Muscle layer of duodenum (tissue), 2 donors: ENCODE measurements around the gene DYNLT2.

Experiments used
- H3K27ac ChIP-seq: one replicate; pipeline ENCODE4 v1.7.0; 2013; ENCODE audit warnings: mild to moderate bottlenecking, low read length
- H3K27me3 ChIP-seq: one replicate; pipeline ENCODE4 v1.7.0; 2013; ENCODE audit warnings: low read depth, mild to moderate bottlenecking, control low read depth, low read length
- H3K36me3 ChIP-seq, 2 donors: one replicate each; pipeline ENCODE4 v1.7.0; 2013; ENCODE audit warnings: low read length in 2 of 2, control low read depth in 1 of 2, mild to moderate bottlenecking in 1 of 2; ENCODE audit not compliant: insufficient read depth in 2 of 2, control insufficient read depth in 1 of 2
- H3K4me1 ChIP-seq, 2 donors: one replicate each; pipeline ENCODE4 v1.7.0; 2013; ENCODE audit warnings: low read length in 2 of 2, mild to moderate bottlenecking in 2 of 2, control low read depth in 1 of 2, moderate library complexity in 1 of 2; ENCODE audit not compliant: insufficient read depth in 2 of 2, control insufficient read depth in 1 of 2
- H3K4me3 ChIP-seq, 2 donors: one replicate each; pipeline ENCODE4 v1.7.0; 2013; ENCODE audit warnings: low read length in 2 of 2, low read depth in 1 of 2, mild to moderate bottlenecking in 1 of 2
- H3K9me3 ChIP-seq, 2 donors: one replicate each; pipeline ENCODE4 v1.7.0; 2013; ENCODE audit warnings: low read length in 2 of 2, control low read depth in 1 of 2, mild to moderate bottlenecking in 1 of 2; ENCODE audit not compliant: control insufficient read depth in 1 of 2
- donor health status: healthy.

The DYNLT2 gene

DNA sequence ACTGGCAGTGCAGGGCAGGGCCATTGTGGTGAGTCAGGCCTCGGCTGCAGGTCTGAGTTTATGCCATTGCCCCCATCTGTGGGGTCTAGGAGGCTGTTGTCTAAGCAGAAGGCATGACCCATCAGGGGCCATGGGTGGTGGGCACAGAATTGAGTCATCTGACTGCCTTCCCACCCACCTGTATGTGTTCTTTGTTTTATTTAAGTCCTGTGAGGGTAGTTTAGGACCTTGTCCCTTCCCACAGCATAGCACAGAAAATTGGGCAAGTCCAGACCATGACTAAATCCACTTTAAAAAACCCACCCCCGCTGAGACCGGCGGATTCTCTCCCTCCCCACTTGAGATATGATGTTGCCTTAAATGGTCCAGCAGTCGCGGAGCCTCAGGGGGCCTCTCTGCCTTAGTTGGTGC lies 40.4 kb upstream of the DYNLT2 start:
- no peaks in the 10 kb centered on the region for H3K36me3 ChIP-seq
- H3K4me3 ChIP-seq: no peak overlapping the region
- H3K27me3 ChIP-seq: no peaks in the 10 kb centered on the region
- no peak overlapping the region for H3K27ac ChIP-seq
- H3K9me3 ChIP-seq: no peaks in the 10 kb centered on the region
- H3K4me1 ChIP-seq: peaks cover 0 to 17% of the 10 kb centered on the region in 2 donors

DNA sequence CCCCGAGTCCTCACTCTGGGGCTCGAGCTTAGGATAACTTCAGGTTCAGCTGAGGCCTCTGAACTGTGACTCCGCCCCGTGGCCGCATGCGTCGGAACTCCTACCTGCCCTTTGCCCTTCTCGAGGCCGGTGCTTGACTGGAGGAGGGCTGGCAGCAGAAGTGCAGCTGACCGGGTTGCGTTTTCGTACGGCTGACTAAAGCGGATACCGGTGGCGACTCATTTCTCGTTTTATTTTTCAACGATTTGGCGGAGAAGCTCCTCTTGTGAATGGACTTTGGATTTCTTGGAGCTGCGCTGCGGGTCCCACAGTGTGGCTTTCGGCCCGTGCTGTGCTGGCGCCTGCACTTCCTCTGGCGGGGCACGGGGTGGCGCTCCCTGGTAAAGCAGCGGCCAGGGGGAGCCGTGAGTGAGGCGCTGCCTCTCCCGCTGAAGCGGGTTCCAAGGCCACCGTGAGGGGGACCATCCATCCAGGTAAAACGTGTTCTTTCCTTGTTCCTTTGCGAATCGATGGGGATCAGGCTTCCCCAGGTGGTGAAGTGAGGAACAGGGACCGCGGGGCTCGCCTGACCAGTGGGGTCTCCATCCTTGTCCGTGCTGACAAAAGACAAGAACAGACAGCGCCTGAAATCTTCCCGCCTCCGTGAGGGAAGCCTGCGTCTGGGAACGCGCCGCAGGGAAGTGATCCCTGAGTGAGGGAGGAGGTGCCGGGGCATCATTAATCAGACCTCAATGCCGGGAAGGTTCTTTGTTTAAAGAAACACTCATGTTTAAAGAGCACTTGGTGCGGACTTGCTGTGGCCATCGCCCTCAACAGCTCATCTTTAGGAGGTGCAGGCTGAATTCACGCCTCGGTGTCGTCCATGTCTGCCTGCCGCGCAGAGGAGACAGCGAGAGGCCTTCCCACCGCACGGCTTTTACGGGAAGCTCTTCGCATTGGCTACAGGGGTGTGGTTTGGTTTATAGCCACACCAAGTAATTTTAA lies 38.9 kb upstream of the DYNLT2 start:
- Histone ChIP-seq H3K36me3 (no peaks in the 10 kb centered on the region), H3K27ac (no peak overlapping the region), H3K4me1 (peaks cover 0 to 17% of the 10 kb centered on the region in 2 donors), H3K4me3 (peak overlapping the region; percentile 68 to 74), H3K9me3 (no peaks in the 10 kb centered on the region), H3K27me3 (no peaks in the 10 kb centered on the region)

DNA sequence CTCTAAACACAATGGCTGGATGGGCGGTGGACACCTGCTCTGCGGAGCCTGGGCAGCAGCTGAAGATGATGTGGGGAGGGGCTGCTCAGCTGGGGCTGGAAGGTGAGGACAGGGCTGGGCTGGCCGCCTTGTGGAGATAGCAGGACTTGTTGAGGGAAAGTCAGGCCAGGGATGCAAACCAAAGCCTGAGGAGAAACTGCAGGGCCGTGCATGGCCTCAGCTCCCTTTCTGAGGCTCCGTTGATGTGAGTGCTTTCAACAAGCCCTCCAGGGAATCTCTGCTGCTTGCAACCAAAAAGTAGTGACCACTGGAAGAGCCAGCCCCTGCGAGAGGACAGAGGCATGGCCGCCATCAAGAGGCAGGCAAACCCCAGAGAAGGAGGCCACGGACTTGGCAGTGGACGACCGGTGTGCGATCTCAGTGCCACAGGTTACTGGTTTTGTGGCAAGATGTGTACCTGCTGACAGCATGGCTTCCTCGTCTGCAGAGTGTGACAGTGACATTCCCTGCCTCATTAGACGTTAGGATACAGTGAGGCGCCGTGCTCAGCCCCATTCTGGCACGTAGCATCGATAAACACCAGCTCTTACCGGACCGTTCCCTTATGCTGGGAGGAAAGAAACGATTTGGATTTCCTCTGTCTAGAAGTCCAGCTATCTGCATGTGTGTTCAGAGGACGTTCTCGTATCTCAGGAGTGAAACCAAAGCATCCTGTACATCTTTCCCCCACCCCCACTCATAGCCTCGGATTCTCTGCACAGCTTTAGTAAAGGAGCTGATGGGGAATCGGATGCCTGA lies 38.0 kb upstream of the DYNLT2 start:
- Histone ChIP-seq H3K9me3 (no peaks in the 10 kb centered on the region), H3K4me1 (peaks cover 0 to 17% of the 10 kb centered on the region in 2 donors), H3K36me3 (no peaks in the 10 kb centered on the region), H3K27ac (no peak overlapping the region), H3K4me3 (peak overlapping the region; percentile 68 to 74), H3K27me3 (no peaks in the 10 kb centered on the region)

DNA sequence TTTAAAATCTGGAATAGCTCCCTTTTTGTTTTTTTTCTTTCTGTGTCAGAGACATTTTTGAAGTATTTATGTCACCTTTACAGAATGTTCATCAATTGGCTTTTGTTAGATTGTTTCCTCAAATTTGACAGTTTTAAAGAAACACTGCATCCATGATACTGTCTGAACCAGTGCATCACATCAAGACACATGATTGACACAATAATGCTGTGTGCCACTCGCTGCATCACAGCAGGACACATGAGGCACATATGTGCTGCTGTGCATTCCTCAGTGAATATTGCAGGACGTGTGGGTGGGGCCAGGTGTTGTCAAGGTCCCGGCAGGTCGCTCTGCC lies 37.4 kb upstream of the DYNLT2 start:
- H3K4me3 ChIP-seq: no peak overlapping the region
- H3K36me3 ChIP-seq: no peaks in the 10 kb centered on the region
- H3K9me3 ChIP-seq: no peaks in the 10 kb centered on the region
- no peak overlapping the region for H3K27ac ChIP-seq
- no peaks in the 10 kb centered on the region for H3K27me3 ChIP-seq
- peaks cover 0 to 17% of the 10 kb centered on the region in 2 donors for H3K4me1 ChIP-seq

DNA sequence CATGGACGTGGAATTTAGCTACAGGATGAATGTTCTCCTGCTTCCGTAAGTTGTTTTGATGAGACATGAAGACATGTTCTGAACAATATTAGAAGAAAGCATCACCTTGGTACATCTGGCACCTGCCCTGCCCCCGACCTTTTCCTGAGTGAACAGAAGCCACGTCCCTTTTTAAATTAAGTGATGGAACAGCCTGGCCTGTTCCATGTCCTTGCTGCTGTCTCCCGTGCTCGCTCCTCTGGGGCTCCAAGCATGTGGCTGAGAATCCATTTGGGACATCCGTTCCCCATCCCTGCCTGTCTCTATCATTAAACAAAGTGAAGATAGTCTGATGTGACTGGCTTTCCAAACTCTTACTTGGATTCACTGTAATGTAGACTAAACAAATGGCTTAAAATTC lies 36.4 kb upstream of the DYNLT2 start:
- Histone ChIP-seq H3K4me1 (peaks cover 0 to 17% of the 10 kb centered on the region in 2 donors), H3K27ac (no peak overlapping the region), H3K36me3 (no peaks in the 10 kb centered on the region), H3K9me3 (no peaks in the 10 kb centered on the region), H3K4me3 (no peak overlapping the region), H3K27me3 (no peaks in the 10 kb centered on the region)

DNA sequence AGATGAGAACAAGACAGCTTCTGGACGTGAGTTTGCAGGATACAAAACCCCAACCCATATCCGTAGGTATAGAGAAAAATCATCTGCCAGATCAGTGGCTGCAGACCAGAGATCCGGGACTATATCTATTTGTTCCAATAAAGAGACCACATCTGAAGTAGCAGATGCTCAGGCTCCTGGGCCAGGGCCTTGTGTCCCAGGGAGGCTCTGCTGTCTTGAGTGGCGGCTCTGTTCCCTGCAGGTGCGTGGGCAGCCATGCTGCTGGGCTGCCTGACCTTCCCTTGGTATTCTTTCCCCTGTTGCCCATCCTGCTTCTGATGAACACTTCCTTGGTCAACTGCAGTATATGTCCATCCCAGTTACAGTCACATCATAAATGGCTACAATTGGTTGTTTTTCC lies 35.0 kb upstream of the DYNLT2 start:
- H3K27ac ChIP-seq: no peak overlapping the region
- peaks cover 0 to 2% of the 10 kb centered on the region in 2 donors for H3K36me3 ChIP-seq
- no peaks in the 10 kb centered on the region for H3K27me3 ChIP-seq
- no peaks in the 10 kb centered on the region for H3K9me3 ChIP-seq
- H3K4me1 ChIP-seq: peaks cover 0 to 13% of the 10 kb centered on the region in 2 donors
- H3K4me3 ChIP-seq: no peak overlapping the region

DNA sequence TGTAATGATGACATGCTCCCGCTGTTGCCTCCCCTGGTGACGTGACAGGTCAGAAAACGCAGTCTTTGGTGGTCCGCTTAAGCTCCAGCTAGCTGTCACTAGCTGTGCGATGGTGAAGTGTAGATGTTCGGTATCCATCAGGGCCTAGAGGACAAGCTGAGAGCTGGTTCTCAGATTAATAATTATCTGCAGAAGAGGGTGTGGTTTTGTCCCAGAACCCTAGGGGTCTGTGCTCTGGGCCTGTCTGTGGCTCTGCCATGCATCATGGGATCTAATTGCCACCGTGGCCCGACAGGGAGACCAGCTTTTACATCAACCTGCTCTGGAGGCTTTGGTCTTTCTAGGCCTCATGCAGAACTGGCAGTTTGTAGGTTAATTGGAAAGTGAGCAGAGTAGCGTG lies 34.2 kb upstream of the DYNLT2 start:
- H3K4me1 ChIP-seq: peaks cover 0 to 9% of the 10 kb centered on the region in 2 donors
- no peaks in the 10 kb centered on the region for H3K27me3 ChIP-seq
- H3K27ac ChIP-seq: no peak overlapping the region
- H3K9me3 ChIP-seq: no peaks in the 10 kb centered on the region
- H3K36me3 ChIP-seq: peaks cover 0 to 7% of the 10 kb centered on the region in 2 donors
- H3K4me3 ChIP-seq: no peak overlapping the region

DNA sequence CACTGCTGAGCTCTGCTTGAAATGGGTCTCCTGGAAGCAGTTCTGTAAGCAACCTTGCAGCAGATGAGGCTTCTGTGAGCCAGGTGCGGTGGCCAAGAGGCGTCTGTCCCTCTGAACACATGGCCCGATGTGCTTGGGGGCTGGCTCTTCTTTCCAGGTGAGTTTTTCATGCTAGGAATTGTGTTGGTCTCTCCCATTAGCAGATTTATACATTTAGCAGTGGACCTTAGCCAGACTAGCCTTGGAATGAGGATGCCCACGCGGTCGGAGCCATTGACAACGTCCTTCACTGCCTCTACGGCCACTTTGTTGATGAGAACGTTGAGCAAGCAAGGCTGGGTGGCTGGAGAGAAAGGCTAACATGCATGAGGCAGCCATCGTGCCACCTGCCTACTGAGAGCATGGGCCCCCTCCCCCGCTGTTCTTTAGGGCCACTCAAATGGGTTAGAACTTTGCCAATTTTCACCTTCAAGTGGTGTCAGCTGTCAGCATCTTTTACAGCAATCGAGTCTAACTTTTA lies 33.5 kb upstream of the DYNLT2 start:
- no peaks in the 10 kb centered on the region for H3K27me3 ChIP-seq
- H3K36me3 ChIP-seq: peaks cover 3 to 13% of the 10 kb centered on the region in 2 donors
- H3K9me3 ChIP-seq: no peaks in the 10 kb centered on the region
- H3K4me3 ChIP-seq: no peak overlapping the region
- no peak overlapping the region for H3K27ac ChIP-seq
- H3K4me1 ChIP-seq: peaks cover 0 to 7% of the 10 kb centered on the region in 2 donors

DNA sequence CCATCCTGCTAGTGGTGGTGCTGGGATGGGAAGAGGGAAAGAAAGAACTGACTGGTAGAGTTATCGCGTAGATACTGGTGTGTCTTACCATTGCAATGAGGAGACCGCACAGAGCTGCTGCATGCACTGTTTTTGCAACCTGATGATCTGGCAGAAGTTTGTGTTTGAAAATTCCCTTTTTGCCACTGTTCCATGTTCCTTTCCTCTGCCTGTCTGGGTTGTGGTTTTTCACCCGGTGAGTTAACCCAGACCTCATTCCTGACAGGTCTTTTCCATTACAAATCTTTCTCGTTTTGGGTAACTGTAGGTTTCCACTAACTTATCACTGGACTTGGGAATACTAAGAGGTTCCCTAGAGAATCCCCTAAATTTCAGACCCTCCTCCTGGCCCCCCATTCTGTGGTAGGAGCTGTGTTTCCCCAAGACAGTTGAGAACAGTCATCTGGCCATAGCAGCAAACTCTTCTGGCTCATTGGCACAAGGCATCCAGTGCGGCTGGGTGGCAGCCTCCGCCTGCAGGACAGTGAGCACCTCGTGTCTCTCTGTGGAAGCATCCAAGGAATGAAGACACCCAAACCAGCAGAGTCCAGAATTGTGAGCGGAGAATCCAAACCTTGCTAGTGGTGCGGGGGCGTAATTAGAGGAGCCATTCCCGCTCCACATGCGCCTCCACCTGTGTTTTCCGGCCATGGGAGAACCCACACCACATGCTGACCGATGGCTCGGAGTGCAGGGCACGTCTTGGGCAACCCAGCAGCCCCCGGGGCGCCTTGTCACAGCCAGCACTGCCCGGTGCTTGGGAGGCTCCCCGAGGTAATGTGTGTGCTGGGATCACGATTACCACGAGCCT lies 32.8 kb upstream of the DYNLT2 start:
- no peak overlapping the region for H3K27ac ChIP-seq
- H3K36me3 ChIP-seq: peaks cover 6 to 20% of the 10 kb centered on the region in 2 donors
- H3K27me3 ChIP-seq: no peaks in the 10 kb centered on the region
- H3K4me1 ChIP-seq: peaks cover 0 to under 1% of the 10 kb centered on the region in 2 donors
- no peak overlapping the region for H3K4me3 ChIP-seq
- H3K9me3 ChIP-seq: no peaks in the 10 kb centered on the region

DNA sequence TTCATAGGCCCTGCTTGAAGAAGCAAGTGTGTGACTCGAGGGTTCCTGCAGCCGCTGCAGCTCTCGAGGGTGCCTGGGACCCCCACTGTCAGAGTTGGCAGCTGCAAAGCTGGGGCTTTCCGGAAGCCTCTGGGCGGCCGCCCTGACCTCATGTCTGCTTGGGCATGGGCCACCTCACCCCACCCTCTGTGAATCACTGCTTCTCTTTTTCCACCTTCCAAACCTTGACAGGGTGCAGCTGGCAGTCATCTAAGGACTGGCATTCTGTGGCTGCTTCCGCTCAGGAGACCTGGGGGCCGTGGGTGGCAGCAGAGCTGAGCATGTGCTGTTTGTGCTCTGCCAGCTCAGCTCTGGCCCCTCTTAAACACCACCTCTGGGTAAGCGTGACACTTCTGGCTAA lies 32.0 kb upstream of the DYNLT2 start:
- Histone ChIP-seq H3K4me3 (no peak overlapping the region), H3K36me3 (peaks cover 6 to 22% of the 10 kb centered on the region in 2 donors), H3K4me1 (no peaks in the 10 kb centered on the region), H3K27me3 (no peaks in the 10 kb centered on the region), H3K27ac (no peak overlapping the region), H3K9me3 (no peaks in the 10 kb centered on the region)
